Upper lobe of left lung (tissue), 4 donors: Measurements from ENCODE around the gene ZFHX3.

Experiments used
- CTCF ChIP-seq, 6 experiments: fragments of 450-650 bp in 4 of 6; fragments of 200-600 bp in 2 of 6; sonication (generic) in 2 of 6; IDR thresholded peaks; one replicate each; pipeline ENCODE4 v1.5.1; 2016 to 2019; ENCODE audit warnings: antibody characterized with exemption in 6 of 6
- POLR2A ChIP-seq, 4 donors: fragments of 450-650 bp; IDR thresholded peaks; one replicate each; pipeline ENCODE4 v1.5.1; 2016 to 2017; ENCODE audit warnings: antibody characterized with exemption in 4 of 4, mild to moderate bottlenecking in 2 of 4

GRCh38 chr16:73014768-73015167 is 33.2 kb downstream of the ZFHX3 start:
- no peak for TF ChIP-seq CTCF (IDR thresholded peaks at IDR 0.05)
- no peak for TF ChIP-seq POLR2A (IDR thresholded peaks at IDR 0.05)
